HG03280 (cell line): Measurements from ENCODE around the gene ZRSR2.
"Not testable (repeated sequence)": the region's sequence is repeated elsewhere in the genome, so short reads cannot be mapped to it uniquely, and the experiment has no call there.

Source experiments
- ATAC-seq: cut with Tn5 transposase; IDR thresholded peaks from one replicate; pipeline ENCODE4 v1.9.1; 2021; ENCODE audit warnings: mild to moderate bottlenecking, moderate library complexity; ENCODE audit not compliant: unreplicated experiment

ZRSR2 gene

GRCh38 chrX:15797707-15798106, 7.4 kb downstream of the ZRSR2 start:
- no peak for ATAC-seq

- ATAC-seq = no peak
Observed at GRCh38 chrX:15804563-15804962, 14.3 kb downstream of the ZRSR2 start.

GRCh38 chrX:15808254-15808653, 18.0 kb downstream of the ZRSR2 start:
- ATAC-seq = no peak

- no peak for ATAC-seq
Observed at GRCh38 chrX:15812192-15812938, 22.1 kb downstream of the ZRSR2 start.

GRCh38 chrX:15813416-15813815, 23.1 kb downstream of the ZRSR2 start:
- no peak for ATAC-seq

GRCh38 chrX:15814771-15815365, 24.6 kb downstream of the ZRSR2 start:
- ATAC-seq = no peak

- ATAC-seq = no peak
Observed at GRCh38 chrX:15815779-15816437, 25.6 kb downstream of the ZRSR2 start.

GRCh38 chrX:15816438-15816809, 26.1 kb downstream of the ZRSR2 start:
- ATAC-seq = no peak

- no peak for ATAC-seq
Observed at GRCh38 chrX:15816886-15817285, 26.6 kb downstream of the ZRSR2 start.

- no peak for ATAC-seq
Observed at GRCh38 chrX:15820106-15821073, 30.1 kb downstream of the ZRSR2 start.

- no peak for ATAC-seq
Observed at GRCh38 chrX:15822922-15823321, 32.6 kb downstream of the ZRSR2 start.

- ATAC-seq = no peak
Observed at GRCh38 chrX:15825936-15826335, 35.7 kb downstream of the ZRSR2 start.

GRCh38 chrX:15829217-15829616, 38.9 kb downstream of the ZRSR2 start:
- no peak for ATAC-seq

GRCh38 chrX:15831347-15831746, 41.1 kb downstream of the ZRSR2 start:
- not testable (repeated sequence) for ATAC-seq

- ATAC-seq = no peak
Observed at GRCh38 chrX:15834053-15834452, 43.8 kb downstream of the ZRSR2 start.

- ATAC-seq = no peak
Observed at GRCh38 chrX:15834827-15835595, 44.7 kb downstream of the ZRSR2 start.

GRCh38 chrX:15838017-15838416, 47.7 kb downstream of the ZRSR2 start:
- ATAC-seq = no peak

- ATAC-seq = no peak
Observed at GRCh38 chrX:15841853-15842516, 51.7 kb downstream of the ZRSR2 start.

GRCh38 chrX:15843960-15844359, 53.7 kb downstream of the ZRSR2 start:
- ATAC-seq = no peak

- no peak for ATAC-seq
Observed at GRCh38 chrX:15848576-15848975, 58.3 kb downstream of the ZRSR2 start.
